ENCODE measurements around the gene EPOP.
"Not testable (repeated sequence)": the region's sequence is repeated elsewhere in the genome, so short reads cannot be mapped to it uniquely, and the experiment has no call there.

EPOP gene

DNA sequence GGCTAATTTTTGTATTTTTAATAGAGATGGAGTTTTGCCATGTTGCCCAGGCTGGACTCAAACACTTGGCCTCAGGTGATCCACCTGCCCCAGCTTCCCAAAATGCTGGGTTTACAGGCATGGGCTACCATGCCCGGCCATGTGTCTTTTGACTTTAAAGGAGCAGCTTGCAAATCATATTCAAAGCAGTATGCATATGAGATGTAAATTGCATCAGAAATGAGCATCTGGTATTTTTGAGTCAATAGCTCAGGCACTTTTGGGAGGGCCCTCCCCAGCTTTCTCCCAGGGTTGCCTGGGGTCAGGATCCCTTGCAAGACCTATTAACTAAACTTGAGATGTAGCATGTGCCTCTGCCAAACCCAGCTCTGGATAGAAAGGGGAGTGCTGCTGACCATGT, 21.5 kb downstream of the EPOP start:
- TF ChIP-seq CTCF (IDR thresholded peaks at IDR 0.05) (no peak), ZFX (IDR thresholded peaks at IDR 0.05; ENCODE audit: borderline replicate concordance) (no peak)
- no peak overlapping the region for H3K27ac ChIP-seq

DNA sequence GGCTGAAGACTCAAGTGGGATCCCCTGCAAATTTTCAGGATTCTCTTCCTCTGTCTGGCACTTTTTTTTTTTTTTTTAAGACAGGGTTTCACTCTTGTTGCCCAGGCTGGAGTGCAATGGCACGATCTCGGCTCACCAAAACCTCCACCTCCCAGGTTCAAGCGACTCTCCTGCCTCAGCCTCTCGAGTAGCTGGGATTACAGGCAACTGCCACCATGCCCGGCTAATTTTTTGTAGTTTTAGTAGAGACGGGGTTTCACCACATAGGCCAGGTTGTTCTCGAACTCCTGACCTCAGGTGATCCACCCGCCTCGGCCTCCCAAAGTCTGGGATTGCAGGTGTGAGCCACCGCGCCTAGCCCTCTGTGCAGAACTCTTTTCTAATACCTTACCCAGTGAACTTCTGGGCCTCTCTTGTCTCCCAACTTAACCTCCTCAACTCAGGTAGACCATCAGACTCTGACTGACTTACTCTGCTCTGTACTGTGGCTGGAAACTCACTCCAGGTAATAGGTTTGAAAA, 24.0 kb downstream of the EPOP start:
- not testable (repeated sequence) for H3K27ac ChIP-seq

DNA sequence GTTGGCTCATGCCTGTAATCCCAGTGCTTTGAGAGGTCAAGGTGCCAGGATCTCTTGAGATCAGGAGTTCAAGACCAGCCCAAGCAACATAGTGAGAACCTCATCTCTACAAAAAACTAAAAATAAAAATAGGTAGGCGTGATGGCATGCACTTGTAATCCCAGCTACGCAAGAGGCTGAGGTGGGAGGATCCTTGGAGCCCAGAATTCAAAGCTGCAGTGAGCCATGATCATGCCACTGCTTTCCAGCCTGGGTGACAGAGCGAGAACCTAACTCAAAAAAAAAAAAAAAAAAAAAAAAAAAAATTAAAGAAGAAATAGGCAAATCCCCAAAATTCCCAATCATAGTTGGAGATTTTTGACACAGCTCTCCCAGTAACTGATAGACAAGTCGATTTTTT, 36.8 kb downstream of the EPOP start:
- H3K27ac ChIP-seq = no peak overlapping the region
- TF ChIP-seq CTCF (IDR thresholded peaks at IDR 0.05) (no peak), ZFX (IDR thresholded peaks at IDR 0.05; ENCODE audit: borderline replicate concordance) (no peak)

- TF ChIP-seq ZFX (IDR thresholded peaks at IDR 0.05; ENCODE audit: borderline replicate concordance) (no peak), CTCF (IDR thresholded peaks at IDR 0.05) (no peak)
- H3K27ac ChIP-seq = no peak overlapping the region
Observed at GRCh38 chr17:38636054-38636453, 38.7 kb downstream of the EPOP start.

DNA sequence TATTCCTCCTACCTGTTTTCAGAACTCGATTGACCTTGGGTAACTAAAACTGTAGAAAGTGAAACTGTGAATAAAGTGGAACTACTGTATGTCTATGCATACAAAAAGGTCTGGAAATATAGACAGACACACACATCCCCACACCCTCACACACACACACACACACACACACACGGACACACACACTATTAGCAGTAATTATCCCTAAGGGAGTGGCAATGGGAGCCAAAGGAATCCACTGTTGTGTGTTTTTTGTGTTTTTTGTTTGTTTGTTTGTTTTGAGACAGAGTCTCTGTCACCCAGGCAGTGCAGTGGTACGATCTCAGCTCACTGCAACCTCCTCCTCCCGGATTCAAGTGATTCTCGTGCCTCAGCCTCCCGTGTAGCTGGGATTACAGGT, 42.4 kb downstream of the EPOP start:
- no peak overlapping the region for H3K27ac ChIP-seq
- TF ChIP-seq ZFX (IDR thresholded peaks at IDR 0.05; ENCODE audit: borderline replicate concordance) = no peak
- TF ChIP-seq CTCF (IDR thresholded peaks at IDR 0.05) = no peak

DNA sequence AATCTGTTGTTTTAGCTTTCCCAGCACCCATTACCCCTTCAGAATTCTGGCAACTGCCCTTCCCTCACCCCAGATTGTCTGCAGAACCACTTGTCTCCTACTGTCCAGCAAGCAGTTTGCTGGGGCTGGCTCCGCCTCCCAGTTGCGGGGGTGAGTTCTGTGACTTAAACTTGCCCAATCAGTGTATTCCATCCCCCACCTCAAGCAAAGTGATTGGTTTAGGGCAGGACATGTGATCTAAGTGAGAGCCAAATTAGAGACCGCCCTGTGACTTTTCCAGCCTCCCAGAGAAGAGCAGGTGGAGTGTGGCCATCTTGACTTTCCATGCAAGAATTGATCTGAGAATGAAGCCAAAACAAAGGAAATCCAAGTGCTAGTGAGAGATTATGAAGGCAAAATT, 46.3 kb downstream of the EPOP start:
- TF ChIP-seq ZFX (IDR thresholded peaks at IDR 0.05; ENCODE audit: borderline replicate concordance) (no peak), CTCF (IDR thresholded peaks at IDR 0.05) (no peak)
- peak overlapping the region; percentile 37 for H3K27ac ChIP-seq

DNA sequence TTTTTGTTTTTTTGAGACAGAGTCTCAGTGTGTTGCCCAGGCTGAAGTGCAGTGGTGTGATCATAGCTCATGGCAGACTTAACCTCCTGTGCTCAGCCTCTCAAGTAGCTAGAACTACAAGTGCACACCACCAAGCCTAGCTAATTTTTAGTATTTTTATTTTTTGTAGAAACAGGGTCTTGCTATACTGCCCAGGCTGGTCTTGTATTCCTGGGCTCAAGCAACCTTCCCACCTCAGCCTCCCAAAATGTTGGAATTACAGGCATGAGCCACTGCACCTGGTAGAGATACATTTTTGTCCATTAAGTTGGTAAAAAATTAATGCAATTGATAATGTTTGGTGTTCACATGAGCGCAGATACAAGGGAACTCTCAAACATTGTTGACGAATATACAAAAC, 46.8 kb downstream of the EPOP start:
- H3K27ac ChIP-seq = peak overlapping the region; percentile 37
- TF ChIP-seq ZFX (IDR thresholded peaks at IDR 0.05; ENCODE audit: borderline replicate concordance) = no peak
- TF ChIP-seq CTCF (IDR thresholded peaks at IDR 0.05) = no peak

DNA sequence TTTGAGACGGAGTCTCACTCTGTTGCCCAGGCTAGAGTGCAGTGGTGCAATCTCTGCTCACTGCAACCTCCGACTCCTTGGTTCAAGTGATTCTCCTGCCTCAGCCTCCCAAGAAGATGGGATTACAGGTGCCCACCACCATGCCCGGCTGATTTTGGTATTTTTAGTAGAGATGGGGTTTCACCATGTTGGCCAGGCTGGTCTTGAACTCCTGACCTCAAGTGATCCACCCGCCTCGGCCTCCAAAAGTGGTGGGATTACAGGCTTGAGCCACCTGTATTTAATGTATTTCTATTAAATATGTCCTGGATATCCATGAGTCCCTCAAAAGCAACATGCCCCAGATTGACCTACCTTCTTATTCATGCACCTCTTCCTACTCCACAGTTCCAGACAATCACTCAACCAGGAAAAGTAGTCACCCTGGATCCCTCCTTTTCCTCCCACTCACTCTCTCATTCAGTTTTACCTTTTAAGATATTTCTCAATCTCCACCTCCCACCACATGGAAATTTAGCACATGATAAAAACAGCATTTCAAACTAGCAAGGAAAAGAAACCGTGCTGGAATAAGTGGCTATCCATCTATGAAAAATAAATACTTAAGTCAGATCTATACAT, 48.0 kb downstream of the EPOP start:
- H3K27ac ChIP-seq = not testable (repeated sequence)
